Kidney (tissue), 14 donors: ENCODE results near the gene DCLK1. TPM values are rescaled to one million over a fixed set of nuclear protein-coding genes. Genes with fewer than 3 reads are reported as not detected.
"Not testable (repeated sequence)": the region's sequence is repeated elsewhere in the genome, so short reads cannot be mapped to it uniquely, and the experiment has no call there.

Source experiments
- DNase-seq, 5 donors: peaks; one replicate each; pipeline ENCODE4 v3.0.0-alpha.2; 2013 to 2020
- FAIRE-seq: peaks from 2 replicates; lab custom pipeline; 2012; peaks lifted over from hg19 to GRCh38; lab: Jason Lieb, UNC
- H3K27ac ChIP-seq, 2 donors: one replicate each; pipeline ENCODE4 v1.7.0; 2013; ENCODE audit warnings: low read depth in 2 of 2, low read length in 2 of 2, inconsistent platforms in 1 of 2
- H3K27me3 ChIP-seq: one replicate; pipeline ENCODE4 v1.7.1; 2013; ENCODE audit warnings: low read length, inconsistent platforms; ENCODE audit not compliant: control insufficient read depth, insufficient read depth
- H3K36me3 ChIP-seq, 3 donors: one replicate each; pipeline versions ENCODE4 v1.7.0 to v1.7.1; 2013; ENCODE audit warnings: low read length in 3 of 3, control low read depth in 1 of 3, inconsistent platforms in 1 of 3; ENCODE audit not compliant: insufficient read depth in 3 of 3, control insufficient read depth in 2 of 3
- H3K4me1 ChIP-seq, 3 donors: one replicate each; pipeline versions ENCODE4 v1.7.0 to v1.7.1; 2013; ENCODE audit warnings: low read length in 3 of 3, inconsistent platforms in 1 of 3, low read depth in 1 of 3; ENCODE audit not compliant: control insufficient read depth in 2 of 3, insufficient read depth in 2 of 3
- H3K4me3 ChIP-seq, 3 donors: one replicate each; pipeline versions ENCODE4 v1.7.0 to v1.8.1; 2013; ENCODE audit warnings: low read length in 3 of 3, control low read depth in 1 of 3, inconsistent platforms in 1 of 3
- H3K9ac ChIP-seq, 3 donors: one replicate each; pipeline versions ENCODE4 v1.7.0 to v1.7.1; 2013; ENCODE audit warnings: low read length in 3 of 3, control low read depth in 1 of 3, inconsistent platforms in 1 of 3
- H3K9me3 ChIP-seq, 3 donors: one replicate each; pipeline versions ENCODE4 v1.7.0 to v1.7.1; 2013; ENCODE audit warnings: low read length in 3 of 3, control low read depth in 1 of 3, inconsistent platforms in 1 of 3; ENCODE audit not compliant: control insufficient read depth in 2 of 3, insufficient read depth in 1 of 3
- intact Hi-C: fragments of 100-400 bp; cut with DNase I; formaldehyde crosslinking; loops from one replicate; pipeline ENCODE4 v1.11.1; 2022
- polyA plus RNA-seq: library from polyadenylated mRNA; stranded (reverse); fragments of 350-450 nt; fragmentation: Illumina TruSeq; extraction: RNeasy Lipid Tissue Mini Kit (QIAGEN cat#74804); gene quantifications from one replicate; pipeline ENCODE4 v1.2.3, GENCODE V29; 2014; ENCODE audit warnings: low read depth, low replicate concordance; ENCODE audit not compliant: insufficient read depth
- total RNA-seq: library from RNA; stranded (reverse); fragmentation: NEBNext Ultra II Directional; extraction: Animal tissue kit (Norgen Biotek cat#: 25700); gene quantifications from one replicate; pipeline ENCODE4 v1.2.1, GENCODE V29; 2021
- TF ChIP-seq, protein P1 (sequence below): IDR thresholded peaks from 3 replicates; pipeline ENCODE4 v1.5.1; 2012; ENCODE audit warnings: mild to moderate bottlenecking, moderate library complexity, borderline replicate concordance; ENCODE audit not compliant: insufficient read depth; ENCODE audit errors: extremely low read depth
- donor health status: control.
- donor health status: control.
- donor health status: control.
- donor health status: control.
- donor health status: control.
- donor health status: DM: yes; HTN: yes; CAD: no.
- donor health status: Normal renal cell carcinoma (clear cell type).

Gene DCLK1
- total and polyA plus RNA-seq, 2 donors from 2014 or later: 0.73 to 8.3 TPM

DNA sequence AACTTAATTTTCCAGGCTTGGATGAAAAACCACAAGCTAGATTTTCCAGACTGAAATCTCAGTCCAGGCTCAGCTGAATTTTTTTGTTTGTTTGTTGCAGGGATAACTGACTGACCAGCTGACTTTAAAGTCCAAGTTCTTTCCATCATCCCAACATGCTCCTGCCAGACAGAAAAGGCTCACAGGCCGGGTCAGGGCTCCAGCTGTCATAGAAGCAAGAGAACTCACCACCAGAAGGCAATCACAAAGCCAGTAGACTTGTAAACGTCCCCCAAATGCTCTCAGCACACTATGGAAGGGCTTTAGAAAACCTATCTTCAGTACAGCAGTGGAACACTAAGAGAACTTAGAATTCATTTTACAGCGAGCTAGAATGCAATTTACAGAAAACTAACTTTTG is 25.5 kb downstream of the DCLK1 start:
- DNase-seq: no peak
- H3K4me3 ChIP-seq: no peak overlapping the region

GRCh38 chr13:36102721-36103120 is 28.5 kb downstream of the DCLK1 start:
- Histone ChIP-seq H3K27ac (no peak overlapping the region), H3K4me3 (no peak overlapping the region), H3K9ac (no peak overlapping the region), H3K27me3 (no peaks in the 10 kb centered on the region), H3K9me3 (no peaks in the 10 kb centered on the region), H3K36me3 (no peaks in the 10 kb centered on the region), H3K4me1 (no peaks in the 10 kb centered on the region)
- TF ChIP-seq, protein P1, sequence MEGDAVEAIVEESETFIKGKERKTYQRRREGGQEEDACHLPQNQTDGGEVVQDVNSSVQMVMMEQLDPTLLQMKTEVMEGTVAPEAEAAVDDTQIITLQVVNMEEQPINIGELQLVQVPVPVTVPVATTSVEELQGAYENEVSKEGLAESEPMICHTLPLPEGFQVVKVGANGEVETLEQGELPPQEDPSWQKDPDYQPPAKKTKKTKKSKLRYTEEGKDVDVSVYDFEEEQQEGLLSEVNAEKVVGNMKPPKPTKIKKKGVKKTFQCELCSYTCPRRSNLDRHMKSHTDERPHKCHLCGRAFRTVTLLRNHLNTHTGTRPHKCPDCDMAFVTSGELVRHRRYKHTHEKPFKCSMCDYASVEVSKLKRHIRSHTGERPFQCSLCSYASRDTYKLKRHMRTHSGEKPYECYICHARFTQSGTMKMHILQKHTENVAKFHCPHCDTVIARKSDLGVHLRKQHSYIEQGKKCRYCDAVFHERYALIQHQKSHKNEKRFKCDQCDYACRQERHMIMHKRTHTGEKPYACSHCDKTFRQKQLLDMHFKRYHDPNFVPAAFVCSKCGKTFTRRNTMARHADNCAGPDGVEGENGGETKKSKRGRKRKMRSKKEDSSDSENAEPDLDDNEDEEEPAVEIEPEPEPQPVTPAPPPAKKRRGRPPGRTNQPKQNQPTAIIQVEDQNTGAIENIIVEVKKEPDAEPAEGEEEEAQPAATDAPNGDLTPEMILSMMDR: no peak
- FAIRE-seq: no peak
- intact Hi-C loops: no loop called here
- DNase-seq: no peak

More for the DNA sequence above, 25.5 kb downstream of the DCLK1 start:
- intact Hi-C loops: no loop called here
- TF ChIP-seq, protein P1: no peak
- Histone ChIP-seq H3K4me1 (no peaks in the 10 kb centered on the region), H3K36me3 (no peaks in the 10 kb centered on the region), H3K27ac (no peak overlapping the region), H3K27me3 (no peaks in the 10 kb centered on the region), H3K9ac (no peak overlapping the region), H3K9me3 (no peaks in the 10 kb centered on the region)
- FAIRE-seq: no peak

DNA sequence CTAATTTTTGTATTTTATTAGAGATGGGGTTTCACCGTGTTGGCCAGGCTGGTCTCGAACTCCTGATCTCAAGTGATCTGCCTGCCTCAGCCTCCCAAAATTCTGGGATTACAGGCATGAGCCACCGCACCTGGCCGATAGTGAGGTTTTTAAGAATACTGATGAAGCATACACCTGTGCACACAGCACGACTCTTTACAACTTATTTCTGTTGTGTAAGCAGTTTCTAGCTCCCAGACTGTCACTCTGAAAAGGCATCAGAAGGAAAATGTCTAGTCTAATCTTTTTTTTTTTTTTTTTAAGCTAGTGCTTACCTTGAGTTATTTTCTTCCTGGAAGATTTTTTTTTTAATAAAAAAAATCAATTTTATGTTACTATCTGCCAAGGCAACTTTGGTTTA is 29.3 kb downstream of the DCLK1 start:
- H3K27me3 ChIP-seq, DNase-seq, H3K36me3 ChIP-seq, intact Hi-C loops, H3K9me3 ChIP-seq, H3K27ac ChIP-seq, H3K4me1 ChIP-seq, H3K4me3 ChIP-seq, FAIRE-seq, H3K9ac ChIP-seq: not testable (repeated sequence)

GRCh38 chr13:36101157-36101556 is 30.0 kb downstream of the DCLK1 start:
- TF ChIP-seq, protein P1: no peak
- intact Hi-C loops: no loop called here
- Histone ChIP-seq H3K36me3 (no peaks in the 10 kb centered on the region), H3K27ac (no peak overlapping the region), H3K27me3 (no peaks in the 10 kb centered on the region), H3K4me1 (peaks cover 0 to 7% (median 0%) of the 10 kb centered on the region in 3 donors), H3K9ac (no peak overlapping the region), H3K9me3 (no peaks in the 10 kb centered on the region), H3K4me3 (no peak overlapping the region)
- no peak for FAIRE-seq
- no peak for DNase-seq
